HEK293T (cell line): ENCODE measurements around the gene GALNT11.

Experiments
- ARNT ChIP-seq: fragments of 450-650 bp; IDR thresholded peaks from 2 replicates; pipeline ENCODE4 v1.6.1; 2017; ENCODE audit warnings: mild to moderate bottlenecking
- BHLHE40 ChIP-seq: fragments of 450-650 bp; IDR thresholded peaks from 2 replicates; pipeline ENCODE4 v1.6.1; 2016; ENCODE audit warnings: mild to moderate bottlenecking, moderate library complexity, borderline replicate concordance
- ELF4 ChIP-seq: fragments of 450-650 bp; IDR thresholded peaks from 2 replicates; pipeline ENCODE4 v1.6.1; 2017; ENCODE audit warnings: antibody characterized with exemption
- FOXA1 ChIP-seq: fragments of 450-650 bp; IDR thresholded peaks from 2 replicates; pipeline ENCODE4 v1.6.1; 2016; ENCODE audit warnings: mild to moderate bottlenecking
- FOXK2 ChIP-seq: fragments of 450-650 bp; IDR thresholded peaks from 2 replicates; pipeline ENCODE4 v1.6.1; 2016; ENCODE audit warnings: mild to moderate bottlenecking
- FOXM1 ChIP-seq: fragments of 450-650 bp; IDR thresholded peaks from 2 replicates; pipeline ENCODE4 v1.6.1; 2017; ENCODE audit warnings: mild to moderate bottlenecking, borderline replicate concordance
- L3MBTL2 ChIP-seq: fragments of 450-650 bp; conservative IDR thresholded peaks from 2 replicates; pipeline ENCODE4 v1.6.1; 2016; ENCODE audit warnings: mild to moderate bottlenecking
- TARDBP ChIP-seq: fragments of 450-650 bp; IDR thresholded peaks from 2 replicates; pipeline ENCODE4 v1.6.1; 2016
- TF ChIP-seq, protein P1 (sequence below): fragments of 450-650 bp; IDR thresholded peaks from 2 replicates; pipeline ENCODE4 v1.6.1; 2016

DNA sequence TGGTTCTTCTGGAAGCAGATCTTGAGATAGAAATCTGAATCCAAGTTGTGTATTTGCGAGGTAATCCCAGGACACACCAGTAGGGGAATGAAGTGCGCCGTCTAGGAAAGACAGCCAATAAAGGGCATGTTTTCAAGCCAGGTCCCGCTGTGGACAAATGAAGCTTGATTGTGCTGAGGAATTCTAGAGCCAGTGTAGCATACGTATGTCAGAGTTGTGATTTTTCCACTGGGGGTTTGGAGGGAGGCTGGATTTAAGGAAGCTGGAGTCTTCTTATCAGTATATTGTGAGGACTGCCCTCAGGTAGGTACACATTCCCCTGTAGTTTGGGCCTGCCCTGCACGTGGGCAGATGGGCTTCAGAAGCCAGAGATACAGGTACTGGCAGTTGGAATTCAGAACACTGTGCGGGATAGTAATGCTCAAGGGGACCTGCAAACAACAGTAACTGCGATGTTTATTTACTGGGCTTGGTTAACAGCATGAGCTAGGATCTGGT lies 50.9 kb downstream of the GALNT11 start:
- TF ChIP-seq TARDBP (no peak), BHLHE40 (no peak), FOXM1 (no peak), FOXA1 (no peak), ELF4 (no peak), FOXK2 (no peak), ARNT (no peak), L3MBTL2 (no peak)
- TF ChIP-seq, protein P1, sequence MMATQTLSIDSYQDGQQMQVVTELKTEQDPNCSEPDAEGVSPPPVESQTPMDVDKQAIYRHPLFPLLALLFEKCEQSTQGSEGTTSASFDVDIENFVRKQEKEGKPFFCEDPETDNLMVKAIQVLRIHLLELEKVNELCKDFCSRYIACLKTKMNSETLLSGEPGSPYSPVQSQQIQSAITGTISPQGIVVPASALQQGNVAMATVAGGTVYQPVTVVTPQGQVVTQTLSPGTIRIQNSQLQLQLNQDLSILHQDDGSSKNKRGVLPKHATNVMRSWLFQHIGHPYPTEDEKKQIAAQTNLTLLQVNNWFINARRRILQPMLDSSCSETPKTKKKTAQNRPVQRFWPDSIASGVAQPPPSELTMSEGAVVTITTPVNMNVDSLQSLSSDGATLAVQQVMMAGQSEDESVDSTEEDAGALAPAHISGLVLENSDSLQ = no peak
